ENCODE data around the gene LDB1. TPM values are rescaled to one million over a fixed set of nuclear protein-coding genes. Genes with fewer than 3 reads are reported as not detected.

Gene LDB1
- total and polyA plus RNA-seq, 2 of the 13 experiments (the other 11 are each of a cell fraction or from before 2014, with no cell fraction given): 17.2 to 45.5 TPM

- peak; percentile 35; the same call in 1 of the 2 replicates for TF ChIP-seq CHD4 (IDR thresholded peaks at IDR 0.05; ENCODE audit: borderline replicate concordance, low read length)
- TF ChIP-seq REST (IDR thresholded peaks at IDR 0.05; ENCODE audit: borderline replicate concordance in 1 of 2, low read depth in 1 of 2, low read length in 2 of 2): no peak
- TF ChIP-seq SIX1 (CRISPR knock-in tag; IDR thresholded peaks at IDR 0.05; ENCODE audit: borderline replicate concordance): 0 out of 2 replicates have a peak, but pooled peaks have one; percentile 41
- TF ChIP-seq CENPX (CRISPR knock-in tag; IDR thresholded peaks at IDR 0.05): no peak
- TF ChIP-seq, protein P1, sequence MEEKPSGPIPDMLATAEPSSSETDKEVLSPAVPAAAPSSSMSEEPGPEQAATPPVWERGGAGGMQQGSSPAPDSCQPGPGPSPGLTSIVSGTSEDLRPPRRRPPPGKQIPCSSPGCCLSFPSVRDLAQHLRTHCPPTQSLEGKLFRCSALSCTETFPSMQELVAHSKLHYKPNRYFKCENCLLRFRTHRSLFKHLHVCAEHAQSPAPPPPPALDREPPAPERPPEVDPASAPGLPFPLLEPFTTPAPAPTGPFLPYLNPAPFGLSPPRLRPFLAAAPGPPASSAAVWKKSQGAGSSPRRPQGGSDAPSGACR (CRISPR knock-in tag; IDR thresholded peaks at IDR 0.05): peak; percentile 59; the same call in 1 of the 2 replicates
- no peak for TF ChIP-seq ZMAT5 (CRISPR knock-in tag; IDR thresholded peaks at IDR 0.05; ENCODE audit: borderline replicate concordance, low read depth)
- TF ChIP-seq ISL2 (CRISPR knock-in tag; IDR thresholded peaks at IDR 0.05): peak; percentile 74
- 0 out of 2 replicates have a peak, but pooled peaks have one; percentile 56 for TF ChIP-seq ZNF615 (CRISPR knock-in tag; IDR thresholded peaks at IDR 0.05; ENCODE audit: borderline replicate concordance)
- no peak for TF ChIP-seq ZNF512B (CRISPR knock-in tag; IDR thresholded peaks at IDR 0.05; ENCODE audit: borderline replicate concordance)
- peak; percentile 64 for TF ChIP-seq ASH2L (IDR thresholded peaks at IDR 0.05; ENCODE audit: insufficient read length, low read depth, low read length)
- TF ChIP-seq ZIK1 (CRISPR knock-in tag; IDR thresholded peaks at IDR 0.05; ENCODE audit: borderline replicate concordance, low read depth): no peak; the same call in 1 of the 2 replicates
- TF ChIP-seq, protein P2, sequence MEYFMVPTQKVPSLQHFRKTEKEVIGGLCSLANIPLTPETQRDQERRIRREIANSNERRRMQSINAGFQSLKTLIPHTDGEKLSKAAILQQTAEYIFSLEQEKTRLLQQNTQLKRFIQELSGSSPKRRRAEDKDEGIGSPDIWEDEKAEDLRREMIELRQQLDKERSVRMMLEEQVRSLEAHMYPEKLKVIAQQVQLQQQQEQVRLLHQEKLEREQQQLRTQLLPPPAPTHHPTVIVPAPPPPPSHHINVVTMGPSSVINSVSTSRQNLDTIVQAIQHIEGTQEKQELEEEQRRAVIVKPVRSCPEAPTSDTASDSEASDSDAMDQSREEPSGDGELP (IDR thresholded peaks at IDR 0.05; ENCODE audit: borderline replicate concordance, low read depth): peak; percentile 48; the same call in 1 of the 2 replicates
- TF ChIP-seq FLYWCH1 (CRISPR knock-in tag; IDR thresholded peaks at IDR 0.05): peak; percentile 83; the same call in 1 of the 2 replicates
- no peak for TF ChIP-seq MAFF (IDR thresholded peaks at IDR 0.05; ENCODE audit: low read depth, low read length)
- peak; percentile 99 for TF ChIP-seq ATF1 (CRISPR knock-in tag; IDR thresholded peaks at IDR 0.05)
- TF ChIP-seq MED13 (CRISPR knock-in tag; IDR thresholded peaks at IDR 0.05): peak; percentile 16; the same call in 1 of the 2 replicates
- TF ChIP-seq SAFB2 (CRISPR knock-in tag; IDR thresholded peaks at IDR 0.05; ENCODE audit: borderline replicate concordance, low read depth): peak; percentile 92; the same call in 1 of the 2 replicates
- no peak for TF ChIP-seq TP53 (CRISPR knock-in tag; conservative IDR thresholded peaks at IDR 0.05)
- peak; percentile 52; the same call in 1 of the 2 replicates for TF ChIP-seq FIP1L1 (IDR thresholded peaks at IDR 0.05; ENCODE audit: borderline replicate concordance, insufficient read depth, low read depth, low read length)
Observed at GRCh38 chr10:102151774-102152544, 31.8 kb upstream of the LDB1 start, which contains the start of gene NOLC1 (continued).
